ENCODE results near the gene ZSCAN10. TPM values are rescaled to one million over a fixed set of nuclear protein-coding genes. Genes with fewer than 3 reads are reported as not detected.
"Not testable (repeated sequence)": the region's sequence is repeated elsewhere in the genome, so short reads cannot be mapped to it uniquely, and the experiment has no call there.

Gene ZSCAN10
- total RNA-seq, 1 experiment from 2014 or later, result 0.76 TPM

GRCh38 chr16:3069146-3069545, 29.9 kb downstream of the ZSCAN10 start:
- H3K9ac ChIP-seq (ENCODE audit: low read length); H3K27me3 ChIP-seq (ENCODE audit: insufficient read depth, low read length); H3K36me3 ChIP-seq (ENCODE audit: control insufficient read depth in 1 of 2, insufficient read depth in 2 of 2, low read length in 2 of 2); H4K20me1 ChIP-seq (ENCODE audit: insufficient read depth); H3K4me2 ChIP-seq (ENCODE audit: low read length); CTCF ChIA-PET; intact Hi-C loops (cut with micrococcal nuclease); POLR2A ChIA-PET; H2AFZ ChIP-seq (ENCODE audit: low read depth, low read length, poor library complexity, severe bottlenecking); ATAC-seq; RAD21 ChIA-PET (ENCODE audit: low non-redundant PET in 1 of 2, low total read pairs in 2 of 2, uncharacterized antibody in 2 of 2, unreplicated experiment in 2 of 2); H3K4me3 ChIP-seq (replicated peaks in 1 of 2; ENCODE audit: low read depth in 1 of 2, low read length in 2 of 2); H3K79me2 ChIP-seq (ENCODE audit: insufficient read depth, low read length); H3K9me2 ChIP-seq (ENCODE audit: insufficient read depth); H3K27ac ChIP-seq (ENCODE audit: low read depth, low read length); H3K9me3 ChIP-seq (ENCODE audit: control insufficient read depth in 1 of 2, insufficient read depth in 1 of 2, low read depth in 1 of 2, low read length in 2 of 2); DNase-seq (ENCODE audit: low read depth, low spot score); BruUV-seq (replicated peaks): not testable (repeated sequence)
- peaks cover 0 to 13% of the 10 kb centered on the region in 2 experiments; a peak in 1 of 4 replicates for H3K4me1 ChIP-seq (ENCODE audit: control insufficient read depth in 1 of 2, insufficient read depth in 2 of 2, low read length in 2 of 2)

DNA sequence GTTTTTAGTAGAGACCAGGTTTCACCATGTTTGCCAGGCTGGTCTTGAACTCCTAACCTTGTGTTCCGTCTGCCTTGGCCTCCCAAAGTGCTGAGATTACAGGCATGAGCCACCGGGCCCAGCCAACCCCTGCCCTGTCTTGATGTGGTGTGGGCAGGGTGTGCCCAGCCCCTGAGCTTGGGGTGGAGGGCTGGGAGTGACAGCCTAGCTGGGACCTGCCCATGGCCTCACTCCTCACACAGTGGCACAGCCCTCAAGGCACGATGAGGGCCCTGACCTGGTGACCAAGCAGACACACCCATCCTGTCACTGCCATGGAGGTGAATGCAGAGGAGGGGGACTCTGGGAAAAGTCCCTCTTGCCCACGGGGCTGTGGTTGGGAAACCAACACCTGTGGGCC, 30.6 kb downstream of the ZSCAN10 start:
- H3K9me2 ChIP-seq (ENCODE audit: insufficient read depth), result no peaks in the 10 kb centered on the region
- ATAC-seq (no peak), DNase-seq (ENCODE audit: low read depth, low spot score) (no peak)
- no TSS peak for BruUV-seq (replicated peaks)
- H3K79me2 ChIP-seq (ENCODE audit: insufficient read depth, low read length), result no peaks in the 10 kb centered on the region
- ChIA-PET RAD21 (ENCODE audit: low non-redundant PET in 1 of 2, low total read pairs in 2 of 2, uncharacterized antibody in 2 of 2, unreplicated experiment in 2 of 2) (no interaction called here), POLR2A (no interaction called here), CTCF (no interaction called here)
- no peak overlapping the region for H3K9ac ChIP-seq (ENCODE audit: low read length)
- no peak overlapping the region for H3K27ac ChIP-seq (ENCODE audit: low read depth, low read length)
- no peaks in the 10 kb centered on the region for H3K9me3 ChIP-seq (ENCODE audit: control insufficient read depth in 1 of 2, insufficient read depth in 1 of 2, low read depth in 1 of 2, low read length in 2 of 2)
- no peaks in the 10 kb centered on the region for H3K27me3 ChIP-seq (ENCODE audit: insufficient read depth, low read length)
- peaks cover 0 to 13% of the 10 kb centered on the region in 2 experiments; a peak in 1 of 4 replicates for H3K4me1 ChIP-seq (ENCODE audit: control insufficient read depth in 1 of 2, insufficient read depth in 2 of 2, low read length in 2 of 2)
- no peaks in the 10 kb centered on the region for H4K20me1 ChIP-seq (ENCODE audit: insufficient read depth)
- no peak overlapping the region for H2AFZ ChIP-seq (ENCODE audit: low read depth, low read length, poor library complexity, severe bottlenecking)
- TF ChIP-seq SP1 (IDR thresholded peaks at IDR 0.05; ENCODE audit: low read depth) (no peak), POLR2A (IDR thresholded peaks at IDR 0.05; ENCODE audit: borderline replicate concordance, extremely low read depth, insufficient read depth, insufficient read length) (no peak), CBX3 (IDR thresholded peaks at IDR 0.05; ENCODE audit: low read depth) (no peak), EZH2phosphoT487 (IDR thresholded peaks at IDR 0.05; ENCODE audit: borderline replicate concordance) (no peak), JUND (IDR thresholded peaks at IDR 0.05) (no peak), ZBTB33 (IDR thresholded peaks at IDR 0.05; ENCODE audit: extremely low read depth, insufficient replicate concordance, low read length) (no peak), ZFX (IDR thresholded peaks at IDR 0.05) (no peak), SRF (IDR thresholded peaks at IDR 0.05; ENCODE audit: low read depth) (no peak), EZH2 (IDR thresholded peaks at IDR 0.05) (no peak)
- no peak overlapping the region for H3K4me2 ChIP-seq (ENCODE audit: low read length)
- H3K4me3 ChIP-seq (replicated peaks in 1 of 2; ENCODE audit: low read depth in 1 of 2, low read length in 2 of 2), result no peak overlapping the region
- intact Hi-C loops (cut with micrococcal nuclease), result no loop called here
- H3K36me3 ChIP-seq (ENCODE audit: control insufficient read depth in 1 of 2, insufficient read depth in 2 of 2, low read length in 2 of 2), result no peaks in the 10 kb centered on the region

All from HCT116 (cell line).